Liver (tissue), 9 donors: Measurements from ENCODE around the gene SPATA32. TPM values are rescaled to one million over a fixed set of nuclear protein-coding genes. Genes with fewer than 3 reads are reported as not detected.

Source experiments
- DNase-seq: peaks from one replicate; pipeline ENCODE4 v3.0.0-alpha.2; 2017; ENCODE audit warnings: low spot score
- H3K27ac ChIP-seq, 2 donors: one replicate each; pipeline ENCODE4 v1.7.0; 2013; ENCODE audit warnings: inconsistent platforms in 2 of 2, low read length in 2 of 2, control low read depth in 1 of 2, low read depth in 1 of 2, mild to moderate bottlenecking in 1 of 2
- H3K27me3 ChIP-seq, 4 donors: one replicate each; pipeline versions ENCODE4 v1.6.1 to v1.7.0; 2013; ENCODE audit warnings: low read length in 3 of 4, inconsistent platforms in 1 of 4, mild to moderate bottlenecking in 1 of 4, moderate library complexity in 1 of 4; ENCODE audit not compliant: control insufficient read depth in 4 of 4, insufficient read depth in 4 of 4
- H3K36me3 ChIP-seq, 4 donors: one replicate each; pipeline versions ENCODE4 v1.6.1 to v1.7.0; 2013; ENCODE audit warnings: low read length in 3 of 4, mild to moderate bottlenecking in 3 of 4, low read depth in 1 of 4, moderate library complexity in 1 of 4; ENCODE audit not compliant: control insufficient read depth in 4 of 4, insufficient read depth in 3 of 4
- H3K4me1 ChIP-seq, 4 donors: one replicate each; pipeline versions ENCODE4 v1.6.1 to v1.7.0; 2013; ENCODE audit warnings: low read length in 3 of 4, mild to moderate bottlenecking in 3 of 4, moderate library complexity in 1 of 4; ENCODE audit not compliant: control insufficient read depth in 4 of 4, insufficient read depth in 4 of 4
- H3K4me3 ChIP-seq, 3 donors: one replicate each; pipeline versions ENCODE4 v1.6.1 to v1.7.0; 2013; ENCODE audit warnings: low read length in 3 of 3, control low read depth in 1 of 3, low read depth in 1 of 3, mild to moderate bottlenecking in 1 of 3
- H3K9ac ChIP-seq, 2 donors: one replicate each; pipeline ENCODE4 v1.7.0; 2013; ENCODE audit warnings: low read length in 2 of 2, mild to moderate bottlenecking in 2 of 2, moderate library complexity in 2 of 2, control low read depth in 1 of 2, low read depth in 1 of 2
- H3K9me3 ChIP-seq, 4 donors: one replicate each; pipeline versions ENCODE4 v1.6.1 to v1.7.0; 2013; ENCODE audit warnings: low read length in 3 of 4; ENCODE audit not compliant: control insufficient read depth in 4 of 4
- ATF3 ChIP-seq: IDR thresholded peaks from 2 replicates; pipeline ENCODE4 v1.6.1; 2016; ENCODE audit warnings: antibody characterized with exemption
- CTCF ChIP-seq: fragments of 150-350 bp; IDR thresholded peaks from 2 replicates; pipeline ENCODE4 v1.5.1; 2017; ENCODE audit warnings: improper control_type of control experiment, low read depth, low read length; ENCODE audit not compliant: missing input control
- EGR1 ChIP-seq, 2 donors: IDR thresholded peaks; 2 replicates each; pipeline ENCODE4 v1.6.1; 2016 to 2018; ENCODE audit warnings: antibody characterized with exemption in 2 of 2, low read depth in 2 of 2
- FOXA1 ChIP-seq: IDR thresholded peaks from 2 replicates; pipeline ENCODE4 v1.6.1; 2016; ENCODE audit warnings: antibody characterized with exemption
- FOXA2 ChIP-seq: IDR thresholded peaks from 2 replicates; pipeline ENCODE4 v1.6.1; 2016; ENCODE audit warnings: antibody characterized with exemption
- GABPA ChIP-seq, 2 donors: IDR thresholded peaks in 1 of 2; conservative IDR thresholded peaks in 1 of 2; 2 replicates each; pipeline ENCODE4 v1.6.1; 2016; ENCODE audit warnings: antibody characterized with exemption in 2 of 2, mild to moderate bottlenecking in 1 of 2, moderate library complexity in 1 of 2
- HNF4A ChIP-seq, 2 donors: conservative IDR thresholded peaks; 2 replicates each; pipeline ENCODE4 v1.6.1; 2016; ENCODE audit warnings: antibody characterized with exemption in 2 of 2, mild to moderate bottlenecking in 2 of 2
- HNF4G ChIP-seq: IDR thresholded peaks from 2 replicates; pipeline ENCODE4 v1.6.1; 2016; ENCODE audit warnings: antibody characterized with exemption
- JUND ChIP-seq, 2 donors: IDR thresholded peaks; 2 replicates each; pipeline ENCODE4 v1.6.1; 2016; ENCODE audit warnings: antibody characterized with exemption in 2 of 2
- MAX ChIP-seq: IDR thresholded peaks from 2 replicates; pipeline ENCODE4 v1.6.1; 2016; ENCODE audit warnings: antibody characterized with exemption
- NR2F2 ChIP-seq: IDR thresholded peaks from 2 replicates; pipeline ENCODE4 v1.6.1; 2016; ENCODE audit warnings: antibody characterized with exemption
- RAD21 ChIP-seq, 2 donors: IDR thresholded peaks; 2 replicates each; pipeline ENCODE4 v1.6.1; 2016; ENCODE audit warnings: antibody characterized with exemption in 2 of 2, mild to moderate bottlenecking in 2 of 2
- REST ChIP-seq: IDR thresholded peaks from 2 replicates; pipeline ENCODE4 v1.6.1; 2016; ENCODE audit warnings: antibody characterized with exemption, mild to moderate bottlenecking
- RXRA ChIP-seq, 2 donors: IDR thresholded peaks; 2 replicates each; pipeline ENCODE4 v1.6.1; 2017 to 2018; ENCODE audit warnings: antibody characterized with exemption in 2 of 2, mild to moderate bottlenecking in 1 of 2
- SP1 ChIP-seq: IDR thresholded peaks from 2 replicates; pipeline ENCODE4 v1.6.1; 2018; ENCODE audit warnings: antibody characterized with exemption, mild to moderate bottlenecking
- TAF1 ChIP-seq: conservative IDR thresholded peaks from 2 replicates; pipeline ENCODE4 v1.6.1; 2016; ENCODE audit warnings: antibody characterized with exemption, mild to moderate bottlenecking
- YY1 ChIP-seq: IDR thresholded peaks from 2 replicates; pipeline ENCODE4 v1.6.1; 2016; ENCODE audit warnings: antibody characterized with exemption, mild to moderate bottlenecking
- ZBTB33 ChIP-seq: IDR thresholded peaks from 2 replicates; pipeline ENCODE4 v1.6.1; 2016; ENCODE audit warnings: antibody characterized with exemption
- WGBS: extraction: QIAGEN DNeasy Blood & Tissue Kit; methylation state at CpG from one replicate; pipeline ENCODE4 v1.1.7; 2013; 5-methylcytosine and 5-hydroxymethylcytosine counted together
- polyA plus RNA-seq, 2 donors: library from polyadenylated mRNA; stranded (reverse) in 1 of 2; unstranded in 1 of 2; fragments of 200-250 nt in 1 of 2; fragments of >200 nt in 1 of 2; fragmentation: Nextera tagmentation in 1 of 2; extraction: Ambion mirVana in 1 of 2; gene quantifications; one replicate each; pipeline versions ENCODE4 v1.2.1 to v1.2.3, GENCODE V29; 2013 to 2015
- total RNA-seq, 2 donors: library from RNA; depleted of rRNA; stranded (reverse); fragments of >200 nt; gene quantifications; one replicate each; pipeline ENCODE4 v1.2.3, GENCODE V29; 2014
- donor health status: healthy.
- donor health status: healthy.
- donor health status: healthy.
- donor health status: healthy.
- donor health status: healthy.

The SPATA32 gene
- total and polyA plus RNA-seq, 4 donors = not detected

- TF ChIP-seq FOXA2 = no peak
- TF ChIP-seq RAD21 (IDR thresholded peaks at IDR 0.05) = no peak
- TF ChIP-seq EGR1 (IDR thresholded peaks at IDR 0.05; ENCODE audit: low read depth in 2 of 2) = no peak
- no peak for TF ChIP-seq YY1
- TF ChIP-seq ZBTB33 = no peak
- no peak for TF ChIP-seq ATF3
- no peak for TF ChIP-seq TAF1
- TF ChIP-seq SP1 = no peak
- Histone ChIP-seq H3K27ac (peak overlapping the region; percentile 63 to 64), H3K4me1 (peaks cover 0 to 9% (median 5%) of the 10 kb centered on the region in 4 donors), H3K36me3 (no peaks in the 10 kb centered on the region), H3K27me3 (no peaks in the 10 kb centered on the region), H3K4me3 (peak overlapping the region in 1 of 3 donors; percentile 55), H3K9me3 (no peaks in the 10 kb centered on the region), H3K9ac (no peak overlapping the region)
- WGBS = 3% methylated on average over 38 of the region's 38 CpGs
- DNase-seq = no peak
These were observed 39.9 kb downstream of the SPATA32 start for GRCh38 chr17:45222014-45222288.

GRCh38 chr17:45221081-45222013 is 40.5 kb downstream of the SPATA32 start, which contains the start of gene FMNL1:
FMNL1 (plus strand) TSS chr17:45221885; CDS start chr17:45222125, 240 bp downstream.
- Histone ChIP-seq H3K4me1 (peaks cover 0 to 9% (median 5%) of the 10 kb centered on the region in 4 donors), H3K9me3 (no peaks in the 10 kb centered on the region), H3K36me3 (no peaks in the 10 kb centered on the region), H3K27ac (peak within 1 kb of the TSS; percentile 63 to 64), H3K4me3 (peak within 1 kb of the TSS in 2 of 3 donors; percentile 42 to 55), H3K9ac (peak within 1 kb of the TSS; percentile 24 to 44), H3K27me3 (no peaks in the 10 kb centered on the region)
- peak; percentile 32 for DNase-seq
- TF ChIP-seq MAX = no peak
- no peak for TF ChIP-seq HNF4G
- TF ChIP-seq NR2F2 = no peak
- TF ChIP-seq FOXA1 = no peak
- TF ChIP-seq EGR1 (IDR thresholded peaks at IDR 0.05; ENCODE audit: low read depth in 2 of 2) = no peak
- TF ChIP-seq YY1 = no peak
- TF ChIP-seq FOXA2 = no peak
- no peak for TF ChIP-seq JUND (IDR thresholded peaks at IDR 0.05)
- no peak for TF ChIP-seq RXRA (IDR thresholded peaks at IDR 0.05)
- TF ChIP-seq GABPA (IDR thresholded peaks at IDR 0.05 in 1 of 2, conservative IDR thresholded peaks at IDR 0.05 in 1 of 2) = no peak
- TF ChIP-seq RAD21 (IDR thresholded peaks at IDR 0.05) = no peak
- TF ChIP-seq HNF4A (conservative IDR thresholded peaks at IDR 0.05) = no peak
- no peak for TF ChIP-seq TAF1
- no peak for TF ChIP-seq REST
- no peak for TF ChIP-seq SP1
- no peak for TF ChIP-seq CTCF
- 5% methylated on average over 98 of the region's 98 CpGs for WGBS
